ENCODE data around the gene CTIF. TPM values are rescaled to one million over a fixed set of nuclear protein-coding genes. Genes with fewer than 3 reads are reported as not detected.

CTIF gene
- total RNA-seq, 4 donors from 2014 or later = 16.6 to 116 (median 34.5) TPM

- Histone ChIP-seq H3K27me3 (no peaks in the 10 kb centered on the region), H3K9me3 (no peaks in the 10 kb centered on the region), H3K36me3 (no peaks in the 10 kb centered on the region), H3K4me3 (no peak overlapping the region), H3K27ac (no peak overlapping the region), H3K4me1 (peaks cover 0 to 3% (median 0%) of the 10 kb centered on the region in 4 donors)
- TF ChIP-seq POLR2A (IDR thresholded peaks at IDR 0.05) = no peak
- TF ChIP-seq CTCF (IDR thresholded peaks at IDR 0.05) = no peak
- DNase-seq = no peak
Observed at GRCh38 chr18:48853588-48853987, 314.8 kb downstream of the CTIF start.

GRCh38 chr18:48854780-48855179 is 315.9 kb downstream of the CTIF start:
- DNase-seq = no peak
- Histone ChIP-seq H3K4me3 (no peak overlapping the region), H3K4me1 (peaks cover 0 to 3% (median 0%) of the 10 kb centered on the region in 4 donors), H3K27me3 (no peaks in the 10 kb centered on the region), H3K36me3 (no peaks in the 10 kb centered on the region), H3K9me3 (no peaks in the 10 kb centered on the region), H3K27ac (no peak overlapping the region)
- TF ChIP-seq CTCF (IDR thresholded peaks at IDR 0.05) (no peak), POLR2A (IDR thresholded peaks at IDR 0.05) (no peak)

DNA sequence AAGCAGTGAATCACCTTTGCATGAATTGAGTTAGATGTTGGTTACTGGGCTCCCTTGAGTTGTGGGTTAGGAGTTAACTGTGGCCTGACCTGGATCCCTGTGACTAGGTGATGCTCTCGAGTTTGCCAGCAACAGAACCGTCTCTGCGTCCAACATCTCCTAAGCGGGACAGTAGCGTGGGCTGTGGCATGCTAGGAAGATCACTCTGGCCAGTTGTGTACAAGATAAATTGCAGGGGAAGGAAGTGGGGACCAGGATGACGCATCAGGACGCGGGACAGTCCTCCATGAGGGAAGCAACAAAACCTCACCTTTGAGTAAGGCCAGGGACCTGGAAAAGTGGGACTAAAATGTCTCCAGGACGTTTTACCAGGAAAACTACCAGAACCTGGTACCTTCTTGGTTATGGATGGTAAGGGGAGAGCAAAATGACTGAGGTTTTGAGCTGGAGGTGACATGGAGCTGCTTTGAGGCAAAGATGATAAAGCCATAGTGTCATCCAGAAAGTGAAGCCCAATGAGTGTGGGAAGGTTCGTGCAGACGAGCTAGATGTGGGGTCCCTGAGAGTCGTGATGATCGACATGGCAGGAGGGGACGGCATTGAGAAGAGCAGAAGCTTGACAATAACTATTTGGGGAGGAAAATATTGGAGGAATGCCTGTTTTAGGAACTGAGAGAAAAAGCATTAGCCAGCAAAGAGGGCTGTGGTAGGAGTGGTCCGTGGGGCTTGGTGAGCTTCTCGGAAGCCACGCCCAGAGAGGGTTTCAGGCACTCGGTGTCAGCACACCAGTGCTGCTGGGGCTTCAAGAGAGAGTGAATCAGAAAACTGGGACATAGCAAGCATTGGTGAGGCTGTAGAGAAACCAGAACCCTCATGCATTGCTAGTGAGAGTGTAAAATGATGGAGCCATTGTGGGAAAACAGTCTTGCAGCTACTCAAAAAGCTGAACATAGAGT is 316.9 kb downstream of the CTIF start:
- peaks cover 0 to 3% (median 0%) of the 10 kb centered on the region in 4 donors for H3K4me1 ChIP-seq
- TF ChIP-seq POLR2A (IDR thresholded peaks at IDR 0.05) (no peak), CTCF (IDR thresholded peaks at IDR 0.05) (no peak)
- no peaks in the 10 kb centered on the region for H3K36me3 ChIP-seq
- H3K4me3 ChIP-seq = no peak overlapping the region
- H3K27me3 ChIP-seq = no peaks in the 10 kb centered on the region
- no peak for DNase-seq
- no peak overlapping the region for H3K27ac ChIP-seq
- no peaks in the 10 kb centered on the region for H3K9me3 ChIP-seq

GRCh38 chr18:48857023-48857694 is 318.3 kb downstream of the CTIF start:
- Histone ChIP-seq H3K9me3 (no peaks in the 10 kb centered on the region), H3K27ac (no peak overlapping the region), H3K36me3 (no peaks in the 10 kb centered on the region), H3K4me1 (peaks cover 0 to 3% (median 0%) of the 10 kb centered on the region in 4 donors), H3K27me3 (no peaks in the 10 kb centered on the region), H3K4me3 (no peak overlapping the region)
- peak in 1 of 3 donors; percentile 29 for DNase-seq
- TF ChIP-seq CTCF (IDR thresholded peaks at IDR 0.05) (no peak), POLR2A (IDR thresholded peaks at IDR 0.05) (no peak)

GRCh38 chr18:48858676-48859075 is 319.8 kb downstream of the CTIF start:
- no peaks in the 10 kb centered on the region for H3K9me3 ChIP-seq
- H3K36me3 ChIP-seq = no peaks in the 10 kb centered on the region
- DNase-seq = no peak
- H3K4me1 ChIP-seq = peaks cover 0 to 3% (median 0%) of the 10 kb centered on the region in 4 donors
- TF ChIP-seq POLR2A (IDR thresholded peaks at IDR 0.05) (no peak), CTCF (IDR thresholded peaks at IDR 0.05) (no peak)
- no peak overlapping the region for H3K4me3 ChIP-seq
- no peak overlapping the region for H3K27ac ChIP-seq
- no peaks in the 10 kb centered on the region for H3K27me3 ChIP-seq
